ENCODE measurements around the gene MTA1.

MTA1 gene

GRCh38 chr14:105411017-105411941 is 8.3 kb upstream of the MTA1 start:
- DNase-seq: peak; percentile 22 to 23

- no peak for DNase-seq
Measured at GRCh38 chr14:105411985-105412770, 7.4 kb upstream of the MTA1 start.

GRCh38 chr14:105412771-105413543 is 6.7 kb upstream of the MTA1 start:
- no peak for DNase-seq

- DNase-seq: no peak
Measured at GRCh38 chr14:105413544-105413886, 6.1 kb upstream of the MTA1 start.

GRCh38 chr14:105414456-105415371 is 4.9 kb upstream of the MTA1 start:
- peak; percentile 63 to 64 for DNase-seq

GRCh38 chr14:105415481-105416428 is 3.9 kb upstream of the MTA1 start:
- DNase-seq: no peak

GRCh38 chr14:105416671-105417070 is 3.0 kb upstream of the MTA1 start:
- DNase-seq: no peak

GRCh38 chr14:105417690-105418121 is 1.9 kb upstream of the MTA1 start:
- DNase-seq: no peak

- no peak for DNase-seq
Measured at GRCh38 chr14:105418269-105419194, 1.1 kb upstream of the MTA1 start.

GRCh38 chr14:105420101-105420973 is 710 bp downstream of the MTA1 start:
- DNase-seq: no peak

GRCh38 chr14:105420974-105421674 is 1.5 kb downstream of the MTA1 start:
- DNase-seq: no peak

GRCh38 chr14:105421723-105422615 is 2.3 kb downstream of the MTA1 start:
- no peak for DNase-seq

GRCh38 chr14:105422695-105423487 is 3.3 kb downstream of the MTA1 start:
- DNase-seq: no peak

GRCh38 chr14:105423488-105424195 is 4.0 kb downstream of the MTA1 start:
- no peak for DNase-seq

- DNase-seq: no peak
Measured at GRCh38 chr14:105424861-105425260, 5.2 kb downstream of the MTA1 start.

Data from CD4-positive, alpha-beta T cell treated with Interleukin-1 beta for 1 hour (primary cell).